K562 (cell line): Measurements from ENCODE around the gene SPCS2. TPM values are rescaled to one million over a fixed set of nuclear protein-coding genes. Genes with fewer than 3 reads are reported as not detected.

Experiments used
- CXXC5 ChIP-seq: fragments of 250-450 bp; sonication (Bioruptor Pico); IDR thresholded peaks from 2 replicates; pipeline ENCODE4 v1.8.0; 2022; ENCODE audit warnings: inconsistent platforms, mild to moderate bottlenecking, moderate library complexity
- EGR1 ChIP-seq: fragments of 450-650 bp; conservative IDR thresholded peaks from 2 replicates; pipeline ENCODE4 v1.6.1; 2017; ENCODE audit warnings: mild to moderate bottlenecking
- MEF2A ChIP-seq: IDR thresholded peaks from 2 replicates; pipeline ENCODE4 v1.6.1; 2011; ENCODE audit warnings: low read depth, mild to moderate bottlenecking, low read length, moderate library complexity; ENCODE audit not compliant: control insufficient read depth
- NBN ChIP-seq: fragments of 450-650 bp; IDR thresholded peaks from 2 replicates; pipeline ENCODE4 v1.6.1; 2016; ENCODE audit warnings: low read depth, mild to moderate bottlenecking
- PHTF2 ChIP-seq: fragments of 250-450 bp; sonication (Bioruptor Pico); IDR thresholded peaks from 2 replicates; pipeline ENCODE4 v1.5.0; 2021; ENCODE audit warnings: mild to moderate bottlenecking
- RUNX1 ChIP-seq: sonication (generic); IDR thresholded peaks from 2 replicates; pipeline ENCODE4 v1.6.1; 2016; ENCODE audit warnings: antibody characterized with exemption, low read depth
- STAT5B ChIP-seq: fragments of 250-450 bp; sonication (Bioruptor Pico); IDR thresholded peaks from 2 replicates; pipeline ENCODE4 v1.8.0; 2021; ENCODE audit warnings: mild to moderate bottlenecking, inconsistent platforms
- TAF15 ChIP-seq: fragments of 200-400 bp; formaldehyde crosslinking; IDR thresholded peaks from 2 replicates; pipeline ENCODE4 v1.6.1; 2017; ENCODE audit warnings: mild to moderate bottlenecking, low read depth, low read length, moderate library complexity
- WHSC1 ChIP-seq: IDR thresholded peaks from one replicate; pipeline ENCODE4 v1.6.1; 2012; ENCODE audit warnings: low read length, control low read depth, inconsistent platforms
- polyA plus RNA-seq, 8 experiments: library from polyadenylated mRNA; depleted of rRNA in 4 of 8; stranded (reverse) in 5 of 8; unstranded in 3 of 8; fragments of >200 nt; fragmentation: Nextera tagmentation in 2 of 8; fragmentation: Illumina TruSeq in 1 of 8; extraction: Ambion mirVana in 2 of 8; extraction: Trizol in 1 of 8; gene quantifications; 2 replicates each; pipeline versions ENCODE4 v1.2.1 to v1.2.3, GENCODE V29; 2011 to 2014; ENCODE audit warnings: inconsistent platforms in 1 of 8, missing spikeins in 1 of 8
- total RNA-seq, 7 experiments: library from RNA; depleted of rRNA in 6 of 7; stranded (reverse); fragments of >200 nt in 6 of 7; fragmentation: Illumina TruSeq in 2 of 7; extraction: Trizol in 2 of 7; gene quantifications; 2 replicates each; pipeline versions ENCODE4 v1.2.1 to v1.2.3, GENCODE V29; 2011 to 2021; ENCODE audit warnings: low replicate concordance in 1 of 7
- TF ChIP-seq, protein P1 (sequence below): fragments of 250-450 bp; sonication (Bioruptor Pico); IDR thresholded peaks from 2 replicates; pipeline ENCODE4 v1.5.0; 2022; ENCODE audit warnings: mild to moderate bottlenecking
- TF ChIP-seq, protein P2 (sequence below): sonication (generic); formaldehyde crosslinking; IDR thresholded peaks from 2 replicates; pipeline ENCODE4 v1.8.1; 2023; ENCODE audit warnings: mild to moderate bottlenecking, missing genetic modification reagents
- TF ChIP-seq, protein P3 (sequence below): sonication (generic); formaldehyde crosslinking; IDR thresholded peaks from 2 replicates; pipeline ENCODE4 v1.9.0; 2022; ENCODE audit warnings: mild to moderate bottlenecking, missing genetic modification reagents
- TF ChIP-seq, protein P4 (sequence below): fragments of 250-450 bp; sonication (Bioruptor Pico); IDR thresholded peaks from 2 replicates; pipeline ENCODE4 v1.8.0; 2022; ENCODE audit warnings: inconsistent platforms
- TF ChIP-seq, protein P5 (sequence below): IDR thresholded peaks from 2 replicates; pipeline ENCODE4 v1.6.1; 2011; ENCODE audit warnings: borderline replicate concordance, low read depth, mild to moderate bottlenecking, moderate library complexity, low read length; ENCODE audit not compliant: insufficient read depth, poor library complexity, severe bottlenecking
- TF ChIP-seq, protein P6 (sequence below): fragments of 450-650 bp; IDR thresholded peaks from one replicate; pipeline ENCODE4 v1.6.1; 2018; ENCODE audit warnings: mild to moderate bottlenecking, moderate library complexity; ENCODE audit not compliant: partially characterized antibody
- TF ChIP-seq, protein P7 (sequence below): fragments of 250-450 bp; sonication (Bioruptor Pico); IDR thresholded peaks from 2 replicates; pipeline ENCODE4 v1.8.0; 2022; ENCODE audit warnings: moderate library complexity, mild to moderate bottlenecking, inconsistent platforms

The SPCS2 gene
- total and polyA plus RNA-seq, 9 of the 15 experiments (the other 6 are each of a cell fraction or from before 2014, with no cell fraction given), result 38.2 to 458 (median 193) TPM

DNA sequence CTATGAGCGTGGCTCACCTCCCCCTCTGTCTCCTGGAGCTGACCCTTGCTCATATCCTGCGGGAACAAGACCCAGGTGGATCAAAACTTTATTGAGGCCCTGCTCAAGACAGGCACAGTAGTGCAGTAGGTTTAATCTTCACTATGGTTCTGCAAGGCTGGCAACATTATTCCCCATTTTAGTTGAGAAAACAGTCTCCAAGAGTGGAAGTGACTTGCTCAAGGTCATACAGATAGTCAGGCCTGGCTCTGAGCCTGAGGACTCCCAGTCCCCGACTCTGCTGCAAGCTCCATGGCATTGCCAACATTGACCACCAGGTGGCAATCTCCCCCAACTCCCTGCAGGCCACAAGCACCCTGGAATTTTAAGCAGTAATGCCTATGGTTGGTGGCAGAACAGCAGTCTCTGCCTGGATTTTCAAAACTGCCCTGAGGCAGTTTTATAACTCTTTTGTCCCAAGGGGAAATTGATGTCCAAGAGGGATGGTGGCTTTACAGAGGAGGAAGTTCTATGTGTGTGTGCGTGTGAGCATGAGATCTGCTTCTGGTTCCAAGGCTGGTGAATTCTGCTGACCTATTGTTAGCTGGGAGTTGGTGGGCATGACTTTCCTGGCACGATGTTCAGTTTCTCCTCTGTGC is 73.8 kb downstream of the SPCS2 start (continued):
- TF ChIP-seq, protein P1, sequence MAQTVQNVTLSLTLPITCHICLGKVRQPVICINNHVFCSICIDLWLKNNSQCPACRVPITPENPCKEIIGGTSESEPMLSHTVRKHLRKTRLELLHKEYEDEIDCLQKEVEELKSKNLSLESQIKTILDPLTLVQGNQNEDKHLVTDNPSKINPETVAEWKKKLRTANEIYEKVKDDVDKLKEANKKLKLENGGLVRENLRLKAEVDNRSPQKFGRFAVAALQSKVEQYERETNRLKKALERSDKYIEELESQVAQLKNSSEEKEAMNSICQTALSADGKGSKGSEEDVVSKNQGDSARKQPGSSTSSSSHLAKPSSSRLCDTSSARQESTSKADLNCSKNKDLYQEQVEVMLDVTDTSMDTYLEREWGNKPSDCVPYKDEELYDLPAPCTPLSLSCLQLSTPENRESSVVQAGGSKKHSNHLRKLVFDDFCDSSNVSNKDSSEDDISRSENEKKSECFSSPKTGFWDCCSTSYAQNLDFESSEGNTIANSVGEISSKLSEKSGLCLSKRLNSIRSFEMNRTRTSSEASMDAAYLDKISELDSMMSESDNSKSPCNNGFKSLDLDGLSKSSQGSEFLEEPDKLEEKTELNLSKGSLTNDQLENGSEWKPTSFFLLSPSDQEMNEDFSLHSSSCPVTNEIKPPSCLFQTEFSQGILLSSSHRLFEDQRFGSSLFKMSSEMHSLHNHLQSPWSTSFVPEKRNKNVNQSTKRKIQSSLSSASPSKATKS (CRISPR knock-in tag), result no peak
- TF ChIP-seq, protein P2, sequence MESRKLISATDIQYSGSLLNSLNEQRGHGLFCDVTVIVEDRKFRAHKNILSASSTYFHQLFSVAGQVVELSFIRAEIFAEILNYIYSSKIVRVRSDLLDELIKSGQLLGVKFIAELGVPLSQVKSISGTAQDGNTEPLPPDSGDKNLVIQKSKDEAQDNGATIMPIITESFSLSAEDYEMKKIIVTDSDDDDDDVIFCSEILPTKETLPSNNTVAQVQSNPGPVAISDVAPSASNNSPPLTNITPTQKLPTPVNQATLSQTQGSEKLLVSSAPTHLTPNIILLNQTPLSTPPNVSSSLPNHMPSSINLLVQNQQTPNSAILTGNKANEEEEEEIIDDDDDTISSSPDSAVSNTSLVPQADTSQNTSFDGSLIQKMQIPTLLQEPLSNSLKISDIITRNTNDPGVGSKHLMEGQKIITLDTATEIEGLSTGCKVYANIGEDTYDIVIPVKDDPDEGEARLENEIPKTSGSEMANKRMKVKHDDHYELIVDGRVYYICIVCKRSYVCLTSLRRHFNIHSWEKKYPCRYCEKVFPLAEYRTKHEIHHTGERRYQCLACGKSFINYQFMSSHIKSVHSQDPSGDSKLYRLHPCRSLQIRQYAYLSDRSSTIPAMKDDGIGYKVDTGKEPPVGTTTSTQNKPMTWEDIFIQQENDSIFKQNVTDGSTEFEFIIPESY (CRISPR knock-in tag), result no peak
- no peak for TF ChIP-seq TAF15
- TF ChIP-seq RUNX1, result 0 out of 2 replicates have a peak, but pooled peaks have one; percentile 45
- TF ChIP-seq, protein P3, sequence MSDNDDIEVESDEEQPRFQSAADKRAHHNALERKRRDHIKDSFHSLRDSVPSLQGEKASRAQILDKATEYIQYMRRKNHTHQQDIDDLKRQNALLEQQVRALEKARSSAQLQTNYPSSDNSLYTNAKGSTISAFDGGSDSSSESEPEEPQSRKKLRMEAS (CRISPR knock-in tag), result 0 out of 2 replicates have a peak, but pooled peaks have one; percentile 30
- TF ChIP-seq WHSC1, result no peak
- no peak for TF ChIP-seq PHTF2 (CRISPR knock-in tag)
- TF ChIP-seq, protein P4, sequence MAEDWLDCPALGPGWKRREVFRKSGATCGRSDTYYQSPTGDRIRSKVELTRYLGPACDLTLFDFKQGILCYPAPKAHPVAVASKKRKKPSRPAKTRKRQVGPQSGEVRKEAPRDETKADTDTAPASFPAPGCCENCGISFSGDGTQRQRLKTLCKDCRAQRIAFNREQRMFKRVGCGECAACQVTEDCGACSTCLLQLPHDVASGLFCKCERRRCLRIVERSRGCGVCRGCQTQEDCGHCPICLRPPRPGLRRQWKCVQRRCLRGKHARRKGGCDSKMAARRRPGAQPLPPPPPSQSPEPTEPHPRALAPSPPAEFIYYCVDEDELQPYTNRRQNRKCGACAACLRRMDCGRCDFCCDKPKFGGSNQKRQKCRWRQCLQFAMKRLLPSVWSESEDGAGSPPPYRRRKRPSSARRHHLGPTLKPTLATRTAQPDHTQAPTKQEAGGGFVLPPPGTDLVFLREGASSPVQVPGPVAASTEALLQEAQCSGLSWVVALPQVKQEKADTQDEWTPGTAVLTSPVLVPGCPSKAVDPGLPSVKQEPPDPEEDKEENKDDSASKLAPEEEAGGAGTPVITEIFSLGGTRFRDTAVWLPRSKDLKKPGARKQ (CRISPR knock-in tag), result no peak
- TF ChIP-seq CXXC5 (CRISPR knock-in tag), result peak; percentile 50; the same call in 1 of the 2 replicates
- TF ChIP-seq, protein P5, sequence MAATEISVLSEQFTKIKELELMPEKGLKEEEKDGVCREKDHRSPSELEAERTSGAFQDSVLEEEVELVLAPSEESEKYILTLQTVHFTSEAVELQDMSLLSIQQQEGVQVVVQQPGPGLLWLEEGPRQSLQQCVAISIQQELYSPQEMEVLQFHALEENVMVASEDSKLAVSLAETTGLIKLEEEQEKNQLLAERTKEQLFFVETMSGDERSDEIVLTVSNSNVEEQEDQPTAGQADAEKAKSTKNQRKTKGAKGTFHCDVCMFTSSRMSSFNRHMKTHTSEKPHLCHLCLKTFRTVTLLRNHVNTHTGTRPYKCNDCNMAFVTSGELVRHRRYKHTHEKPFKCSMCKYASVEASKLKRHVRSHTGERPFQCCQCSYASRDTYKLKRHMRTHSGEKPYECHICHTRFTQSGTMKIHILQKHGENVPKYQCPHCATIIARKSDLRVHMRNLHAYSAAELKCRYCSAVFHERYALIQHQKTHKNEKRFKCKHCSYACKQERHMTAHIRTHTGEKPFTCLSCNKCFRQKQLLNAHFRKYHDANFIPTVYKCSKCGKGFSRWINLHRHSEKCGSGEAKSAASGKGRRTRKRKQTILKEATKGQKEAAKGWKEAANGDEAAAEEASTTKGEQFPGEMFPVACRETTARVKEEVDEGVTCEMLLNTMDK, result no peak
- no peak for TF ChIP-seq EGR1
- TF ChIP-seq, protein P6, sequence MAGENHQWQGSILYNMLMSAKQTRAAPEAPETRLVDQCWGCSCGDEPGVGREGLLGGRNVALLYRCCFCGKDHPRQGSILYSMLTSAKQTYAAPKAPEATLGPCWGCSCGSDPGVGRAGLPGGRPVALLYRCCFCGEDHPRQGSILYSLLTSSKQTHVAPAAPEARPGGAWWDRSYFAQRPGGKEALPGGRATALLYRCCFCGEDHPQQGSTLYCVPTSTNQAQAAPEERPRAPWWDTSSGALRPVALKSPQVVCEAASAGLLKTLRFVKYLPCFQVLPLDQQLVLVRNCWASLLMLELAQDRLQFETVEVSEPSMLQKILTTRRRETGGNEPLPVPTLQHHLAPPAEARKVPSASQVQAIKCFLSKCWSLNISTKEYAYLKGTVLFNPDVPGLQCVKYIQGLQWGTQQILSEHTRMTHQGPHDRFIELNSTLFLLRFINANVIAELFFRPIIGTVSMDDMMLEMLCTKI, result no peak
- no peak for TF ChIP-seq NBN
- TF ChIP-seq, protein P7, sequence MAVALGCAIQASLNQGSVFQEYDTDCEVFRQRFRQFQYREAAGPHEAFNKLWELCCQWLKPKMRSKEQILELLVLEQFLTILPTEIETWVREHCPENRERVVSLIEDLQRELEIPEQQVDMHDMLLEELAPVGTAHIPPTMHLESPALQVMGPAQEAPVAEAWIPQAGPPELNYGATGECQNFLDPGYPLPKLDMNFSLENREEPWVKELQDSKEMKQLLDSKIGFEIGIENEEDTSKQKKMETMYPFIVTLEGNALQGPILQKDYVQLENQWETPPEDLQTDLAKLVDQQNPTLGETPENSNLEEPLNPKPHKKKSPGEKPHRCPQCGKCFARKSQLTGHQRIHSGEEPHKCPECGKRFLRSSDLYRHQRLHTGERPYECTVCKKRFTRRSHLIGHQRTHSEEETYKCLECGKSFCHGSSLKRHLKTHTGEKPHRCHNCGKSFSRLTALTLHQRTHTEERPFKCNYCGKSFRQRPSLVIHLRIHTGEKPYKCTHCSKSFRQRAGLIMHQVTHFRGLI (CRISPR knock-in tag), result 0 out of 2 replicates have a peak, but pooled peaks have one; percentile 49
- no peak for TF ChIP-seq STAT5B (CRISPR knock-in tag)
- no peak for TF ChIP-seq MEF2A
